NCI-H2081 (cell line): ENCODE measurements around the gene LANCL3.
"Not testable (repeated sequence)": the region's sequence is repeated elsewhere in the genome, so short reads cannot be mapped to it uniquely, and the experiment has no call there.

Experiments used
- DNase-seq, 2 experiments: peaks; one replicate each; lab custom pipeline; 2025; lab: John Stamatoyannopoulos, UW

The LANCL3 gene

GRCh38 chrX:37627602-37628001 is 56.1 kb downstream of the LANCL3 start:
- DNase-seq = no peak

- no peak for DNase-seq
These were observed 66.6 kb downstream of the LANCL3 start for GRCh38 chrX:37638047-37638446.

DNA sequence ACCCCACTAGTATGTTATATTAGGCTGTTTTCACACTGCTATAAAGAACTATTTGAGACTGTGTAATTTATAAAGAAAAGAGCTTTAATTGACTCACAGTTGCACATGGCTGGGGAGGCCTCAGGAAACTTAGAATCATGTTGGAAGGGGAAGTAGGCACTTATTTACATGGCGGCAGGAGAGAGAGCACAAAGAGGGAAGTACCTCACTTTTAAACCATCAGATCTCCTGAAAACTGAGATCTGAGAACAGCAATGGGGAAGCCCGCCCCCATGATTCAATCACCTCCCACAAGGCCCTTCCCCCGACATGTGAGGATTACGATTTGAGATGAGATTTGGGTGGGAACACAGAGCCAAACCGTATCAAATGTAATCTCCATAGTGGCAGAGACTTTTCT is 68.7 kb downstream of the LANCL3 start:
- no peak for DNase-seq

DNA sequence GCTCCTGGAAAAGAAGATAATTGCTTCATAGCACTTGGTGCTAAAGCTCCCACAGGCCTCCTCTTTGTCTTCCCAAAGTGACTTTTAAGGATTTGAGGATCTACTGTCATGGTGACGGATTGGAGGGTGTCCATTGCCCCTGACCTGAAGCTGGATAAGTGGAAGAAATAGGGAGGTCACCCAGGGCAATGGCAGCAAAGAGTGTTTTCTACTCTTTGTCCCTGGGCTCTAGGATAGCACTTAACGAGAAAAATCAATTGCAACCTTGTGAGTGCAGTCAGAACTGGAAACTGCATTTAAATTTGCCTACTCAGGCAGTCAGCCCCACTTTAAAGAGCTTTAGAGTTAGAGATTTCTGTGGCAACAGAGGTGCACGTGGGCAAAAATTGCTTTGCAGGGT is 70.4 kb downstream of the LANCL3 start:
- no peak for DNase-seq

DNA sequence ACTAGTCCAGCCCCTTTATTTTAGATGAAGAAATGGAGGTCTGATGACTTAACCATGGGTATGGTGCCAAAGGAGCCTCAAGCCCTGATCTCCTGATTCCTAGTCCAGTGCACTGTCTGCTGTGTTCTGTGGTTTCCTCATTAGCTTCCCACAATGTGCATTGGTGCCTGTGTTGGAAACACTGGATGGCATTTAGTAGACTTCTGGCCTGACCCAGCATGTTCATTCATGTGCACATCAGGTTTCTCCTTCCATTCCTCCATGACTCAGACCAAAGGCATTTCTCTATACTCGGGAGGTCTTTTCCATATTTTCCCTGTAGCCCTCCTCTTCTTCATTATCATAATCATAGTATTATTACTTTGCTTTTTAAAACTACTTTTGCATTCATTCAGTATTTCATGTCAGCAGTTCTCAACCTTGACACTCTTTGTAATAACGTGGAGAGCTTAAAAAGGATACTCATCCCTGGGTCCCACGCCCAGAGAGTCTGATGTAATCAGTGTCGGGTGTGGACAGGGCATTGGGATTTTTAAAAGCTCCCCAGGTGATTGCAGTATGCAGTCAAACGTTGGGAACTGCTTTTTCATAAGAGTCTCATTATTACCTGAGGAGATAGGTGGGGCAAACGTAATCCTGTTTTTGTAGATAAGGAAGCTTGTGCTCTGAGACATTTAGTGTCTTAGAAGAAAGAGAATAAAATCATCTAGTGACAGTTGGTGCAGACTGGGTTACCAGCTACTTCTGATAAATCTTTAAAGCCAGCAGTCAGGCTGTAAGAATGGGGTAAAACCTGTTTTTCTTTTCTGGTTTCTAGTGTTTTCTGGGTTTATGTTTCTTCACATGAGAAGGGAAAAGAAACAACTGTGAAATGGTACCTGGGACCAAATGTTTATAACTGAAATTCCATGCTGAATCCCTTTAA is 73.2 kb downstream of the LANCL3 start:
- no peak for DNase-seq

DNA sequence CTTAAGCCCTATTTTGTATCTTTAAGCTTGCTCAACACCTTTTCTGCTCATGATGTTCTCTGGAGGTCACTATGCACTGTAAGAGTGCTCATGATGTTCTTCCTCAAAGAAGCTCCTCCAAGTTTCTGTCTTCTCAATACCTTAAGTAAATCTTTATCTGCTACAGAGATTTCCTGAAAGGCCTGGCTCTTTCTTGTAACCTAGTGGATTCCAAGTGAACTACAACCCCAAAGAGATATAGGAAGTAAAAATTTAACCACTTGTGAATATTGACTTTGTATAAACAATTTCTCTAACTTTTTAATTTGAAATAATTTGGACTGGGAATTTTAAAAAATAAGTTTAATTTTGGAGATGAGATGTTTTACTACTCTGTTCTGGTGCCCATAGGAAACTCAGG is 74.8 kb downstream of the LANCL3 start:
- no peak for DNase-seq

GRCh38 chrX:37650879-37651278 is 79.4 kb downstream of the LANCL3 start:
- not testable (repeated sequence) for DNase-seq

DNA sequence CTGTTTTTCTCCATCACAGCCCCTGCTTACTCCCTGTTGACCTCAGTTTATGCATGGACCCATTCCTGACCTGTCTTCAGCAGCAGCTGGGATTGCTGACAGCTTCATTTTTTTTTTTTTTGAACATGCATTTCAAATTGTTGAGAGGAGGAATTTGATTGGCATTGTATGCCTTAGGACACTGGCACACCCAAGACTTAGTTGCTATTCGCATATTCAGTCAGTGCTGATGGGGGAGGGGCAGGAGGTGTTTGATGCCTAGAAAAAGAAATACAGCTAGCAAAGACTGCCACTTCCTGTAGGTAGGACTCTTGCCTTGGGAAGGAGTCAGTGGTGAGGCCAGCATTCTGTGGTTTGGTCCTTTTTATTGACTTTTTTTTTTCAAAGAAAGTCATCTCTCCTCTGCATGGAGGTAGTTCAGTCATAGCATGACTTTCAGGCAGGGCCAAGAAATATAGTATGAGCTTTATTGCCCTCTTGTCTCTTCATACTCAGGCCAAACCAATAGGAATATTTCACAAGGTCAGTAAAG is 80.5 kb downstream of the LANCL3 start:
- DNase-seq = no peak

GRCh38 chrX:37652589-37653231 is 81.2 kb downstream of the LANCL3 start:
- DNase-seq = no peak

DNA sequence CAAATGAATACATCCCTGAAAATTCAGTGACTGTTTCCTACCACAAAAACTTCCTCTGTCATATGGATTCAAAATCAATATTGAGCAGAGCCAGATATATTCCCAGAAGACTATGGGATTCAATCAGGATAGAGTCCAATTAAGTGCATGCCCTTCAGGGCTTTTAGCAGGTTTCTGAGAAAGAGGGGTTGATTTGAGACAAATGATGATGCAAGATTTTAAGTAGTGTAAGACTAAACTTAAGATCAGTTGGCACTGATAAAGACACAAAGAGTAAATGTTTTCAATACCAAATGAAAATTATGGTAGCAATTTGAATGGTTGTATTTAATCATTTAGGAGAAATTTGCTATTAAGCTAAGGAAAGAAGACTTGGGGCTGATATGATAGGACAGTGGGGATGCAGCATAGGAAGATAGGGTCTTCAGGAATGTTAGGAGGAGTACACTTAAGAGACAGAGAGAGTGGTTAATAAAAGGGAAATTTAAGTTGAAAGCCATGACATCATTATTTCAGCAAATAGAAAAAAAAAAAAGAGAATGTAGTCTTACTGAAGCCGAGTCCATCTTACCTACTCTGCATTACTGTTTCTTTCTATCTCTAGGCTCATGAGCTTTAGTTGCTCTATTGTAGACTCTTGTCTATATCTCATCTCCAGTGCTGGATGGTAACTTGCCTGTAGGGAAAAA is 82.1 kb downstream of the LANCL3 start:
- DNase-seq = no peak

DNA sequence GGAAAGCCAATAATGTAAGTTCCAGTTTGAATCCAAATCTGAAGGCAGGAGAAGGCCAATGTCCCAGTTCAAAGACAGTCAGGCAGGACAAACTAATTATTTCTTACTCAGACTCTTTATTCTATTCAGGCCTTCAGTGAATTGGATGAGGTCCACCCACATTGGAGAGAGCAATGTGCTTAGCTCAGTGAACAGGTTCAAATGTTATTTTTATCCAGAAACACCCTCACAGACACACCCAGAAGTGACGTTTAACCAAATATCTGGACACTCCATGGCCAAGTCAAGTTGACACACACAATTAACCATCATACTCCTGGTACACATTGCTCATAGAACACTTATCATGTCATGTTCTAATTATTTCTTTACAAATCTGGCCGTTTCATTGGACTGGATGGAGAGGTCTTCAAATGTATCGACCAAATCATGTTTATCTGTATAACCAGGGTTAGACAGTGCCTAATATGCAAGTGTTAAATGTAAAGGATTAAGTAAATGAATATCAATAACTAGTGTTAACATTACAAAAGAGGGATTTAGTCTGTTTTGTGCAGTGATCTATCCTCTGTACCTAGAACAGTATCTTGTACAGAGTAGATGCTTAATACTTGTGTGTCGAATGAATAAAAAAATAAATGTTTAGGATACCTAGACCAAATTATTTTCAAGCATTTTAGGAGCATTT is 87.0 kb downstream of the LANCL3 start:
- no peak for DNase-seq

GRCh38 chrX:37659047-37659446 is 87.6 kb downstream of the LANCL3 start:
- no peak for DNase-seq

DNA sequence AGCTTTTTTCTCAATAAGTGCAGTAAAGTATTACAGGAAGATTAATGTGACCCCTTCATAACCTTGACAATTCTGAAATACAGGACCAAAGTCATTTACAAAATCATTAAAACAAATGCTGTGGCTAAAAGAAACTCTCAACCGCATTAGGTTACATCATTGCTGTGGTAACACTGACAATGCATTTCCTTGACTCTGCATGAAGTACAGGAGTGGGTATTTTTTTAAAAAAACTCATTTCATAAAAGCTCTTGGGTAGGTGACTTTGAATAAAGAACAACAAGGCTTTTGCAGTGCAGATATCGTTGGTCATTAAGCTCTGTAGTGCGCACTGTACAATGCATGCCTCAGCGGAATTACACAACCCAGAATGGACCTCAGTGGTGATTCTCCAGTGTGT is 90.7 kb downstream of the LANCL3 start:
- DNase-seq = no peak

DNA sequence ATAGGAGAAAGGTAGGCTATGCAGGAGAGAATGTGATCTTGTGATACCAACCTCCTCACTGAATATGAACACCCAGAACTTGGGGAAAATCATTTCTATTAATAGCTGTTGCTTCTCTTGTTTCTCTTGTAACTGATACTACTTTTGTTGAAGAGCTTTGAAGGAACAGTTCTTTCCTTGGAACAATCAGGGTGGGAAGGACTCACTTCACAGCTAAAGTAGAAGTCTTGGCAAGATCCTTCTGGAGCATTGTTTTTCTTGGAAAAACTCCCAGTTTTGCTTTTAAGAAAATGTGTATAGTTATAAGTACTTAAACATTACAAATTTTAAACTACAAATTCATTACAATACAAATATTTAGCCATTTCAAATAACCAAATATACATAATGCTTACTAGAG is 95.1 kb downstream of the LANCL3 start:
- no peak for DNase-seq

DNA sequence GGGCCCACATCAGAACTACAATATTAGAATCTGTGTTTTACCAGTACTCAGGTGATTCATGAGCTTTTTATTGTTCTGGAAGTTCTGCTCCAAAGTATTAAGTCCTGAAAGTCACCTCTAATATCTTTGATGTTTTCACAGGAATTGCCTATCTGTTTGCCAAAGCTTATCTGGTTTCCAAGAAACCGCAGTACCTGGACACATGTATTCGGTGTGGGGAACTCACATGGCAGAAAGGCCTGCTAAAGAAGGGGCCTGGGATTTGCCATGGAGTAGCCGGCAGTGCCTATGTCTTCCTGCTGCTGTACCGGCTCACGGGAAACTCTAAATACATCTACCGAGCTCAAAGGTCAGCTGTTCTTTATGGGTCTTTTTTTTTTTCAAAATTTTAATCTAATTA is 95.7 kb downstream of the LANCL3 start:
- DNase-seq = no peak

DNA sequence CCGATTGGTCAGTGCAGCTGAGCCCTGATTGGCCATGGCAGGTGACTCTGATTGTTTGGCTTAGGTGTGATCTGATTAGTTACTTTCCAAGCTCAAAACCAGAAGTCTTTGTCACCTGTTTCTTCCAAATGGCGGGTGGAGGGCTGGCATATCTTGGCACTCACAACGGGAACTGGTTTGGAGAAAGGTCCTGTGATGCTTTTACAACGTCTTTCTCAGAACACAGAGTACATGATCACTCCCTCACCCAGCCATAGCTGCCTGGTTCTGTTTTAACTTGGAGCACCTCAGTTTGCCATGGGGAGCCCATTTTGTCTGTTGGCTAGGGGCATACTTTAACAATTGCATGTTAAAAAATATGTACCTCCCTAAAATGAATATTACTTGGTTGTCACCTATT is 101.1 kb downstream of the LANCL3 start:
- no peak for DNase-seq

- no peak for DNase-seq
These were observed 105.3 kb downstream of the LANCL3 start for GRCh38 chrX:37676811-37677210.

- no peak for DNase-seq
These were observed 105.8 kb downstream of the LANCL3 start for GRCh38 chrX:37677243-37677642.

DNA sequence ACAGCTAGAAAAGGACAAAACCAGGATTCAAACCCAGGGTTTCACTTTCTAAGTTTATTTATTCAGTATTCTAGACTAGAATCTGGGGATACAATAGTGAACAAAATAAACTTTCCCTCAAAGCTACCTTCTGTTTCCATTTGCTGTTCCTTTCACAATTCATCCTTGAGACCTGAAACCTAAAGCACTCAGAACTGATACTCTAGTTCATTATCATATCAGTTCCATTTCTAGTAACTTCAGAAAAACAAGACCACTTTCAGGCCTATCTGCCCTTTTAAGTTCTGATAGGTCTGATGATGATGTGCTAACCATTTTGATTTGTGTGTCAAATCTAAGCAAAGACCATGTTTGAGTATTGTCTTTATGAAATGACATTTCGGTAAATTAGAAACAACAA is 106.3 kb downstream of the LANCL3 start:
- DNase-seq = no peak

GRCh38 chrX:37678574-37678973 is 107.1 kb downstream of the LANCL3 start:
- DNase-seq = no peak

GRCh38 chrX:37679230-37679629 is 107.8 kb downstream of the LANCL3 start:
- DNase-seq = no peak

- no peak for DNase-seq
These were observed 108.4 kb downstream of the LANCL3 start for GRCh38 chrX:37679888-37680287.
